HEK293 (cell line): ENCODE measurements around the gene NDRG4.

Source experiments
- CTCF ChIA-PET: fragments of 350-600 bp; formaldehyde crosslinking; extraction: SDS; loops from one replicate; lab custom pipeline; 2021; ENCODE audit warnings: antibody characterized with exemption; lab: Yijun Ruan, JAX
- POLR2A ChIA-PET: fragments of 300-600 bp; formaldehyde crosslinking; extraction: SDS; loops from one replicate; lab custom pipeline; 2020; ENCODE audit warnings: antibody characterized with exemption, inconsistent platforms; lab: Yijun Ruan, JAX
- H3K27ac ChIP-seq: fragments of 200-500 bp; sonication (Bioruptor generic); 2 replicates; pipeline ENCODE4 v1.5.1; 2014; ENCODE audit warnings: low read depth, low read length, control low read depth, inconsistent platforms; ENCODE audit errors: extremely low read depth
- H3K36me3 ChIP-seq, 2 experiments: fragments of 200-500 bp in 1 of 2; sonication (Bioruptor generic) in 1 of 2; 1 replicate in 1 of 2; 2 replicates in 1 of 2; pipeline ENCODE4 v1.5.1; 2014 to 2017; ENCODE audit warnings: inconsistent platforms in 2 of 2, low read length in 2 of 2; ENCODE audit not compliant: control insufficient read depth in 2 of 2, insufficient read depth in 1 of 2
- H3K4me1 ChIP-seq: fragments of 200-500 bp; sonication (Bioruptor generic); 2 replicates; pipeline ENCODE4 v1.5.1; 2014; ENCODE audit warnings: mild to moderate bottlenecking, low read length, inconsistent platforms; ENCODE audit not compliant: control insufficient read depth, insufficient read depth
- H3K4me3 ChIP-seq: 2 replicates; pipeline ENCODE4 v1.5.1; 2011; ENCODE audit warnings: low read depth, mild to moderate bottlenecking, control low read depth, low read length, moderate library complexity
- H3K9me3 ChIP-seq: fragments of 200-500 bp; sonication (Bioruptor generic); 2 replicates; pipeline ENCODE4 v1.5.1; 2014; ENCODE audit warnings: low read depth, low read length, inconsistent platforms; ENCODE audit not compliant: control insufficient read depth, insufficient read depth
- EGR2 ChIP-seq: fragments of 450-650 bp; formaldehyde crosslinking; IDR thresholded peaks from 2 replicates; pipeline ENCODE4 v1.5.1; 2016; ENCODE audit warnings: low read depth, missing biosample characterization, missing genetic modification characterization
- ZBTB7A ChIP-seq: fragments of 450-650 bp; formaldehyde crosslinking; IDR thresholded peaks from 2 replicates; pipeline ENCODE4 v1.5.1; 2016; ENCODE audit warnings: low read depth, missing biosample characterization, missing genetic modification characterization
- ZFP41 ChIP-seq: fragments of 450-650 bp; formaldehyde crosslinking; IDR thresholded peaks from 2 replicates; pipeline ENCODE4 v1.5.1; 2016; ENCODE audit warnings: missing biosample characterization, missing genetic modification characterization, borderline replicate concordance
- ZIC2 ChIP-seq: fragments of 450-650 bp; formaldehyde crosslinking; IDR thresholded peaks from 2 replicates; pipeline ENCODE4 v1.5.1; 2016; ENCODE audit warnings: missing biosample characterization, missing genetic modification characterization
- ZNF121 ChIP-seq: fragments of 450-650 bp; formaldehyde crosslinking; IDR thresholded peaks from 2 replicates; pipeline ENCODE4 v1.5.1; 2016; ENCODE audit warnings: missing biosample characterization, missing genetic modification characterization
- ZNF391 ChIP-seq: fragments of 450-650 bp; formaldehyde crosslinking; IDR thresholded peaks from 2 replicates; pipeline ENCODE4 v1.5.1; 2016; ENCODE audit warnings: low read depth, missing biosample characterization, missing genetic modification characterization, borderline replicate concordance
- ZNF514 ChIP-seq: fragments of 450-650 bp; formaldehyde crosslinking; IDR thresholded peaks from 2 replicates; pipeline ENCODE4 v1.5.1; 2016; ENCODE audit warnings: missing biosample characterization, missing genetic modification characterization
- ZNF548 ChIP-seq: fragments of 450-650 bp; formaldehyde crosslinking; IDR thresholded peaks from 2 replicates; pipeline ENCODE4 v1.5.1; 2016; ENCODE audit warnings: missing biosample characterization, missing genetic modification characterization
- ZNF654 ChIP-seq: fragments of 450-650 bp; formaldehyde crosslinking; IDR thresholded peaks from 2 replicates; pipeline ENCODE4 v1.5.1; 2016; ENCODE audit warnings: low read depth, missing biosample characterization, missing genetic modification characterization
- ZNF701 ChIP-seq: fragments of 450-650 bp; formaldehyde crosslinking; IDR thresholded peaks from 2 replicates; pipeline ENCODE4 v1.5.1; 2016; ENCODE audit warnings: missing biosample characterization, missing genetic modification characterization
- ZNF76 ChIP-seq: fragments of 450-650 bp; formaldehyde crosslinking; IDR thresholded peaks from 2 replicates; pipeline ENCODE4; 2016; ENCODE audit warnings: low read depth, missing biosample characterization, missing genetic modification characterization, borderline replicate concordance
- ZNF768 ChIP-seq: fragments of 450-650 bp; formaldehyde crosslinking; IDR thresholded peaks from 2 replicates; pipeline ENCODE4 v1.5.1; 2018; ENCODE audit warnings: missing biosample characterization, mild to moderate bottlenecking, missing genetic modification characterization
- TF ChIP-seq, protein P1 (sequence below): fragments of 450-650 bp; formaldehyde crosslinking; IDR thresholded peaks from 2 replicates; pipeline ENCODE4 v1.5.1; 2017; ENCODE audit warnings: missing biosample characterization, missing genetic modification characterization
- TF ChIP-seq, protein P2 (sequence below): fragments of 450-650 bp; formaldehyde crosslinking; IDR thresholded peaks from 2 replicates; pipeline ENCODE4 v1.5.1; 2016; ENCODE audit warnings: missing biosample characterization, missing genetic modification characterization, borderline replicate concordance
- TF ChIP-seq, protein P3 (sequence below): fragments of 450-650 bp; formaldehyde crosslinking; IDR thresholded peaks from 2 replicates; pipeline ENCODE4 v1.5.1; 2016; ENCODE audit warnings: missing biosample characterization, missing genetic modification characterization, borderline replicate concordance
- TF ChIP-seq, protein P4 (sequence below): fragments of 450-650 bp; formaldehyde crosslinking; IDR thresholded peaks from 2 replicates; pipeline ENCODE4 v1.5.1; 2017; ENCODE audit warnings: missing biosample characterization, mild to moderate bottlenecking, missing genetic modification characterization, moderate library complexity

NDRG4 gene

DNA sequence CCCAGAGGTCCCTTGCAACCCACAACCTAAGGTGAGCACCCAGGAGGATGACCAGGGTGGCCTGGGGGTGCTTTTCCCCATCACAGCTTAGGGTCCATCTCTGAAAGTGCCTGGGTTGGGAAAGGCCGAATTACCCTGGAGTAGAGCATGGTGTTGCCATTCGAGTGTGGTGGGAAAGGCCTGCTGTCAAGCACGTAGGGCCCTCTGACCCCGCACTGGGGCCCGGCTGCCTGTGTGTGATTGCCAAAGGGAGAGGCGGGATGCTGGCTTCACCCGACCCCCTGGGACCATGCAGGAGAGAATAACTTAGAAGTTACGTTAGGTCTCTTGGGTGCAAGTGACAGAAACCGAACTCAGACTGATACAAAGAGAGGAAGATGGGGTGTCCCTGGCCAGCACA is 27.7 kb upstream of the NDRG4 start:
- Histone ChIP-seq H3K27ac (no peak overlapping the region), H3K4me1 (no peaks in the 10 kb centered on the region), H3K9me3 (no peaks in the 10 kb centered on the region), H3K4me3 (no peak overlapping the region), H3K36me3 (no peaks in the 10 kb centered on the region)
- TF ChIP-seq, protein P1, sequence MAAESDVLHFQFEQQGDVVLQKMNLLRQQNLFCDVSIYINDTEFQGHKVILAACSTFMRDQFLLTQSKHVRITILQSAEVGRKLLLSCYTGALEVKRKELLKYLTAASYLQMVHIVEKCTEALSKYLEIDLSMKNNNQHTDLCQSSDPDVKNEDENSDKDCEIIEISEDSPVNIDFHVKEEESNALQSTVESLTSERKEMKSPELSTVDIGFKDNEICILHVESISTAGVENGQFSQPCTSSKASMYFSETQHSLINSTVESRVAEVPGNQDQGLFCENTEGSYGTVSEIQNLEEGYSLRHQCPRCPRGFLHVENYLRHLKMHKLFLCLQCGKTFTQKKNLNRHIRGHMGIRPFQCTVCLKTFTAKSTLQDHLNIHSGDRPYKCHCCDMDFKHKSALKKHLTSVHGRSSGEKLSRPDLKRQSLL (tag by site-specific recombination): no peak
- TF ChIP-seq ZNF701 (tag by site-specific recombination): no peak
- no peak for TF ChIP-seq ZNF654 (tag by site-specific recombination)
- TF ChIP-seq, protein P2, sequence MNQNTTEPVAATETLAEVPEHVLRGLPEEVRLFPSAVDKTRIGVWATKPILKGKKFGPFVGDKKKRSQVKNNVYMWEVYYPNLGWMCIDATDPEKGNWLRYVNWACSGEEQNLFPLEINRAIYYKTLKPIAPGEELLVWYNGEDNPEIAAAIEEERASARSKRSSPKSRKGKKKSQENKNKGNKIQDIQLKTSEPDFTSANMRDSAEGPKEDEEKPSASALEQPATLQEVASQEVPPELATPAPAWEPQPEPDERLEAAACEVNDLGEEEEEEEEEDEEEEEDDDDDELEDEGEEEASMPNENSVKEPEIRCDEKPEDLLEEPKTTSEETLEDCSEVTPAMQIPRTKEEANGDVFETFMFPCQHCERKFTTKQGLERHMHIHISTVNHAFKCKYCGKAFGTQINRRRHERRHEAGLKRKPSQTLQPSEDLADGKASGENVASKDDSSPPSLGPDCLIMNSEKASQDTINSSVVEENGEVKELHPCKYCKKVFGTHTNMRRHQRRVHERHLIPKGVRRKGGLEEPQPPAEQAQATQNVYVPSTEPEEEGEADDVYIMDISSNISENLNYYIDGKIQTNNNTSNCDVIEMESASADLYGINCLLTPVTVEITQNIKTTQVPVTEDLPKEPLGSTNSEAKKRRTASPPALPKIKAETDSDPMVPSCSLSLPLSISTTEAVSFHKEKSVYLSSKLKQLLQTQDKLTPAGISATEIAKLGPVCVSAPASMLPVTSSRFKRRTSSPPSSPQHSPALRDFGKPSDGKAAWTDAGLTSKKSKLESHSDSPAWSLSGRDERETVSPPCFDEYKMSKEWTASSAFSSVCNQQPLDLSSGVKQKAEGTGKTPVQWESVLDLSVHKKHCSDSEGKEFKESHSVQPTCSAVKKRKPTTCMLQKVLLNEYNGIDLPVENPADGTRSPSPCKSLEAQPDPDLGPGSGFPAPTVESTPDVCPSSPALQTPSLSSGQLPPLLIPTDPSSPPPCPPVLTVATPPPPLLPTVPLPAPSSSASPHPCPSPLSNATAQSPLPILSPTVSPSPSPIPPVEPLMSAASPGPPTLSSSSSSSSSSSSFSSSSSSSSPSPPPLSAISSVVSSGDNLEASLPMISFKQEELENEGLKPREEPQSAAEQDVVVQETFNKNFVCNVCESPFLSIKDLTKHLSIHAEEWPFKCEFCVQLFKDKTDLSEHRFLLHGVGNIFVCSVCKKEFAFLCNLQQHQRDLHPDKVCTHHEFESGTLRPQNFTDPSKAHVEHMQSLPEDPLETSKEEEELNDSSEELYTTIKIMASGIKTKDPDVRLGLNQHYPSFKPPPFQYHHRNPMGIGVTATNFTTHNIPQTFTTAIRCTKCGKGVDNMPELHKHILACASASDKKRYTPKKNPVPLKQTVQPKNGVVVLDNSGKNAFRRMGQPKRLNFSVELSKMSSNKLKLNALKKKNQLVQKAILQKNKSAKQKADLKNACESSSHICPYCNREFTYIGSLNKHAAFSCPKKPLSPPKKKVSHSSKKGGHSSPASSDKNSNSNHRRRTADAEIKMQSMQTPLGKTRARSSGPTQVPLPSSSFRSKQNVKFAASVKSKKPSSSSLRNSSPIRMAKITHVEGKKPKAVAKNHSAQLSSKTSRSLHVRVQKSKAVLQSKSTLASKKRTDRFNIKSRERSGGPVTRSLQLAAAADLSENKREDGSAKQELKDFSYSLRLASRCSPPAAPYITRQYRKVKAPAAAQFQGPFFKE (tag by site-specific recombination): no peak
- TF ChIP-seq ZBTB7A (tag by site-specific recombination): no peak
- no peak for TF ChIP-seq ZNF76 (tag by site-specific recombination)
- no peak for TF ChIP-seq ZIC2 (tag by site-specific recombination)
- no peak for TF ChIP-seq ZNF768 (tag by site-specific recombination)
- TF ChIP-seq, protein P3, sequence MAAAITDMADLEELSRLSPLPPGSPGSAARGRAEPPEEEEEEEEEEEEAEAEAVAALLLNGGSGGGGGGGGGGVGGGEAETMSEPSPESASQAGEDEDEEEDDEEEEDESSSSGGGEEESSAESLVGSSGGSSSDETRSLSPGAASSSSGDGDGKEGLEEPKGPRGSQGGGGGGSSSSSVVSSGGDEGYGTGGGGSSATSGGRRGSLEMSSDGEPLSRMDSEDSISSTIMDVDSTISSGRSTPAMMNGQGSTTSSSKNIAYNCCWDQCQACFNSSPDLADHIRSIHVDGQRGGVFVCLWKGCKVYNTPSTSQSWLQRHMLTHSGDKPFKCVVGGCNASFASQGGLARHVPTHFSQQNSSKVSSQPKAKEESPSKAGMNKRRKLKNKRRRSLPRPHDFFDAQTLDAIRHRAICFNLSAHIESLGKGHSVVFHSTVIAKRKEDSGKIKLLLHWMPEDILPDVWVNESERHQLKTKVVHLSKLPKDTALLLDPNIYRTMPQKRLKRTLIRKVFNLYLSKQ (tag by site-specific recombination): no peak
- no peak for TF ChIP-seq ZNF514
- TF ChIP-seq ZNF391 (tag by site-specific recombination): no peak
- no peak for TF ChIP-seq ZNF121
- no peak for TF ChIP-seq ZNF548 (tag by site-specific recombination)
- no peak for TF ChIP-seq EGR2 (tag by site-specific recombination)
- no peak for TF ChIP-seq ZFP41 (tag by site-specific recombination)
- TF ChIP-seq, protein P4, sequence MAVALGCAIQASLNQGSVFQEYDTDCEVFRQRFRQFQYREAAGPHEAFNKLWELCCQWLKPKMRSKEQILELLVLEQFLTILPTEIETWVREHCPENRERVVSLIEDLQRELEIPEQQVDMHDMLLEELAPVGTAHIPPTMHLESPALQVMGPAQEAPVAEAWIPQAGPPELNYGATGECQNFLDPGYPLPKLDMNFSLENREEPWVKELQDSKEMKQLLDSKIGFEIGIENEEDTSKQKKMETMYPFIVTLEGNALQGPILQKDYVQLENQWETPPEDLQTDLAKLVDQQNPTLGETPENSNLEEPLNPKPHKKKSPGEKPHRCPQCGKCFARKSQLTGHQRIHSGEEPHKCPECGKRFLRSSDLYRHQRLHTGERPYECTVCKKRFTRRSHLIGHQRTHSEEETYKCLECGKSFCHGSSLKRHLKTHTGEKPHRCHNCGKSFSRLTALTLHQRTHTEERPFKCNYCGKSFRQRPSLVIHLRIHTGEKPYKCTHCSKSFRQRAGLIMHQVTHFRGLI: no peak
- CTCF ChIA-PET: interaction anchor here (0.6 to 2.3 kb wide), 4 partner anchors 15 to 522 kb away, joined by 3 to 9 read pairs (median 6); no protein-coding TSS in a partner anchor
- POLR2A ChIA-PET: no interaction called here
